GM21515 (cell line): ENCODE data around the gene AGAP1.
"Not testable (repeated sequence)": the region's sequence is repeated elsewhere in the genome, so short reads cannot be mapped to it uniquely, and the experiment has no call there.

Experiments used
- ATAC-seq: cut with Tn5 transposase; IDR thresholded peaks from one replicate; pipeline ENCODE4 v1.9.1; 2021; ENCODE audit not compliant: unreplicated experiment

The AGAP1 gene

DNA sequence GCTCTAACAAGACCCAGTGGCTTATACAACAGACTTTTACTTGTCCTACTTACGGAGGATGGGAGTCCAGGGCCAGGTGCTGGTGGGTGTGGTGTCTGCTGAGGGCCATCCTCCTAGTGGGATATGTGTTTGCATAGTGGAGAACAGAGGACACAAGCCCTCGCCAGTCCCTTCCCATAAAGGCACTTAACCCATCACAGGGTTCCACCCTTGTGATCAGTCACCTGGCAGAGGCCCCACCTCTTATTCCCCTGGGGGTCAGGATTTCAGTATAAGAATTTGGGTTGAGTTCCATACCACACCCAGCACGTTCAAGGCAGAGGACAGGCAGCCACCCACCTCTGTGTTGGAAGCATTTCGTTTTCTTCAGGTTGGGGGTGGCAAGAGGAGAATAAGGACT lies 259.0 kb downstream of the AGAP1 start:
- no peak for ATAC-seq

DNA sequence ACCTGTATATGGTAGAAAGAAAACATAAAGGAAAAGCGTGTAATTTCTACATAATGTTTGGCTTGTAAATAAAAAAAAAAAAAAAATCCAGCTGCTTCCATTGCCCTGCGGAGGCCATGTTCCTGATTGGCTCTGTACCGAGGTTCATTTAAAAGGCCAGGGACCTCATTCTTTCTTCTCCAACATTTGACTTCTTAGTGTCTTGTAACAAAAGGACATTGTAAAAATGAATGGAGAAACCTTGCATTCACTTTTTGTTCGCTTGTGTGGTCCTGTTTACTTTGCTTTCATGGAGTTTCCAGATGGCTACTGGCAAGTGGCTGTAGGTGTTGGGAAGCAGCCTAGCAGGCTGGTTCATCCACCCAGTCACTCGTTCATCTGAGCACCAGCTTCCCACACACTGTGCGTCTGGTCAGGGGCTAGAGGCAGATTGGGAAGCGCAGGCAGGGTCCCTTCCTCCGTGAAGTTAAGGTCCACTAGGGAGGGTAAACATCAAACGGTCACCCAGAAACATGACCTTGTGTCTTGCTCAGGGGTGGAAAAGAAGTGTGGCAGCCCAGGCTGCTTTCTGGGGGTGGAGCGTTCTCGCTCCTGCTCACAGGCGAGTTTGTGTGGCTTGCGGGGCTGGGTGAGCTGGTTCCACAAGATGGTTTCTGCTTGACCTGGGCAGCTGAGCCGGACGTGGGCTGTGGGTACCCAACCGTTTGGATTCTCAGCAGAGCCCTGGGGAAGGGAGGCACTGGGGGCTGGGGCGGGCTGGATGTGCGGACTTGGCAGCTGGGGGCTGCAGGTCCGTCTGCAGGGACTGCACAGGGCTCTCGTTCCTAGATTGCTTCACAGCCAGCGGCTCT lies 260.7 kb downstream of the AGAP1 start:
- no peak for ATAC-seq

DNA sequence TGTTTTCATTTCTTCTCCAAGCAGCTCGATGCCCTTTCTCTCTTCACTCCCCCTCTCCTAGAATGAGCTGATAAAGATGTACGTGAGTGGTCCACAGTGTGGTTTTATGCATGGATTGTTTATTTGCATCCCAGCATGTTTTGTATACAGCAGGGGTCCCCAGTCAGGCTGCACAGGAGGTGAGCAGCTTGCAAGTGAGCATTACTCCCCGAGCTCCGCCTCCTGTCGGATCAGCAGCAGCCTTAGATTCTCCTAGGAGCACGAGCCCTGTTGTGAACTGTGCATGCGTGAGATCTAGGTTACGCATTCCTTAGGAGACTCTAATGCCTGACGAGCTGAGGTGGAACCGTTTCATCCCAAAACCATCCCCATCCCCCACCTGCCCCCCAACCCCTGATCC lies 262.6 kb downstream of the AGAP1 start:
- ATAC-seq, result no peak

DNA sequence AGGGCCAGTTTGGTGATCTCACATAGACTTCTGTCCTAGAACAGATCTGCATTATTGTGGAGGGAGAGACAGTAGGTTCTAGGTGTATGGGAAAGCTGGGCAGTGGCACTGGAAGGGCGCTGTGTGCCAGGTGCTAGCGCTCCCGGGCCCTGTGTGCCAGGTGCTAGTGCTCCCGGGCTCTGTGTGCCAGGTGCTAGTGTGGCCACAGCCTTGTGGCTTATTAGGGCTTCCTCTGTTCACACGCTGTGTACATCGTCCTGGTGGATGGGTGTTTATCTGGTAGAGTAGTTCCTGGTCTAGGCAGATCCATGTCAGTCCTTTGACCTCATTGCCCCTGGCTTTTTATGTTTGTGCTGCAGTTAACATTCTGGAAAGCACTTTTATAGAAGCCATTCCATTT lies 263.4 kb downstream of the AGAP1 start:
- ATAC-seq, result no peak

DNA sequence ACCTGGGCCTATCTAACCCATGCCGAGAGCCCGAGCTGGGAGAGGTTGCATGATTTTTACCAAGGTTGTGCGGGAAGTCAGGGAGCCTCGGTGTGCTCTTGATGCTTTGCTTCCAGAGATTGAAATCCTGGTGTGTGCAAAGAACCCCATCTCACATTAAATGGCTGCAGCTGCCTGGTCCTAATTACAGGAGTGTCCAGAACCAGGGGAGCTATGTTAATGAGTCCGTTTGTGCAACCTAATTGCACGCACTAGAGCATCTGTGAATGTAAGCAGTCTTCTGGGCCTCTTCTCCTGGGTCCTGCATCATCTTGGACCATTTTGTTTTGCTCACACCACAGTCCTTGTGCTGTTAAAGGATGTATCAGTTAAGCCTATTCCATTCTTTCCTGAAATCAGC lies 263.8 kb downstream of the AGAP1 start:
- ATAC-seq, result no peak

DNA sequence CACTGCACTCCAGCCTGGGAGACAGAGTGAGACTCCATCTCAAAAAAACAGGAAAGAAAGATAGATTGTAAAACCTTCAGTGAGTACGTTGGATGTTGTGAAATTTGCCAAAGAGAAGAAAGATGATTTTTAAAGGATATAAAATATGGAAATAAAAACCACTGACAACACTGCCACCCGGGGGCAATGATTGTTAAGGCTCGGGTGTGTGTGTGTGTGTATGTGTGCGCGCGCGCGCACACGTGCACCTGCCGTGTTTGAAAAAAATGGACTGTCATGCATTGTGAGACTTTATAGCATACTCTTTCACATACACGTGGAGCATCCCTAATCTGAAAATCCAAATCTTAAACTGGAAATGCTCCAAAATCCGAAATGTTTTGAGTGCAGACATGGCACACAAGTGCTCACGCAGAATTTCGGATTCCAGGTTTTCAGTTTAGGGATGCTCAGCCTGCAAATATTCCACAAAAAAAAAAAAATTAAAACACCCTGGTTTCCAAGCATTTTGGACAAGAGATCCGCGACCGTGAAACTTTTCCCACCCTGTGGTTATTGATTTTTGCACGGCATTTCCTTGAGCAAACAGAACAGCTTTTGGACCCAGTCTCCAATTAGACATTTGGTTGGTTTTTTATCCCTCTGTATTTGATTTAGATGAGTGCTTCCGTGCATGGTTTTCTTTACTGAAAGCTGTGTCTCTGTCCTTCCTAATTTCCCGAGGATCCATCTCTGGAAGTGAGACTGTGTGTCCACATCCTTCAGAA lies 269.2 kb downstream of the AGAP1 start:
- ATAC-seq, result no peak

DNA sequence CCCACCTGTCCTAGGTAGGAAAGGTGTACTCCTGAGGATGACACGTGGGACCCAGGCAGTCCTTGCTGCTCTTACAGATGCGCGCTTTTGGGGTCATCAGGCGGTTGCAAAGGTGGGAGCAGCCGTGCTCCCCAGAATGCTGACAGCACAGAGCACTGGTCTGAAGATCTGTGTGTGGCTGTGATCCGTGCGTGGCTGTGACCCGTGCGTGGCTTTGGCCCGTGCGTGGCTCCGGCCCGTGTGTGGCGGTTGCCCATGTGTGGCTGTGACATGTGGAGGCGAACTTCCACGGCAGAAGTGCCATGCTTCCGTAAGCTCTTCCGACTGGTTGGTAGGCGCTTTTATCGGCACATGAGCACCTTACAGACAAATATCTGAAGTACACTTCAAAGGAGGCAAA lies 270.0 kb downstream of the AGAP1 start:
- no peak for ATAC-seq

DNA sequence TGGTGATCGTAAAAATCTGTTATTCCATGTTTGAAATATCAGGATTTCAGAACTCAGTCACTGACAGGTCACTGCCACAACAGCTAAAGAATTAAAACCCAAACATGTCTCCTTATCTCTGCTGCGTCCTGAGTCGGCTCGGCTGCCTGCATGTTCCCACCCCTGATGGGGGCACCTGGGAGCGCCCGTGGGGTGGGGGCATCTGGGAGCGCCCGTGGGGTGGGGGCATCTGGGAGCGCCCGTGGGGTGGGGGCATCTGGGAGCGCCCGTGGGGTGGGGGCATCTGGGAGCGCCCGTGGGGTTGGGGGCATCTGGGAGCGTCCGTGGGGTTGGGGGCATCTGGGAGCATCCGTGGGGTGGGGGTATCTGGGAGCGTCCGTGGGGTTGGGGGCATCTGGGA lies 270.6 kb downstream of the AGAP1 start:
- ATAC-seq, result not testable (repeated sequence)

DNA sequence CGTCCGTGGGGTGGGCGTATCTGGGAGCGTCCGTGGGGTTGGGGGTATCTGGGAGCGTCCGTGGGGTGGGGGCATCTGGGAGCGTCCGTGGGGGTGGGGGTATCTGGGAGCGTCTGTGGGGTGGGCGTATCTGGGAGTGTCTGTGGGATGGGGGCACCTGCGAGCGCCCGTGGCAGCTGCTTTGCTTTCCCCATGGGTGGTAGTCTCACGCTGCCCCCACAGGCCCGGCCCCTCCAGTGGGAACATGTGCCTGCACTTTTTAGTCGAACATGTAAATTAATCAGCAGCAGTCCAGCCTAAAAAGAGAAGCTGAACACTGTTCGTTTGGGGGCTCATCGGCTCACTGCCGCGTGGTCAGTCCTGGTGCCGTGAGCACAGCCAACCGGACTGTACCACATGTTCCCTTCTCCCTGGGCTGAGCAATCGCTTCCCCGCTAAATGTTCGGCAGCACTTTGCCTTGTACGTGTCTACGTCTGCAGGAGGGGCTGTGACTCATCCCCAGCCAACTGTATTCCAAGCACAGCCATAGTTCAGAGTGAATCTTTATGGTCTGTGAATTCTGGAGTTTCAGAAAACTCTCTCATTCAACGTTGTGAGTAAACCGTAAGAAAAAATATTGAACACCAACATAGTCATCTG lies 271.5 kb downstream of the AGAP1 start:
- no peak for ATAC-seq

DNA sequence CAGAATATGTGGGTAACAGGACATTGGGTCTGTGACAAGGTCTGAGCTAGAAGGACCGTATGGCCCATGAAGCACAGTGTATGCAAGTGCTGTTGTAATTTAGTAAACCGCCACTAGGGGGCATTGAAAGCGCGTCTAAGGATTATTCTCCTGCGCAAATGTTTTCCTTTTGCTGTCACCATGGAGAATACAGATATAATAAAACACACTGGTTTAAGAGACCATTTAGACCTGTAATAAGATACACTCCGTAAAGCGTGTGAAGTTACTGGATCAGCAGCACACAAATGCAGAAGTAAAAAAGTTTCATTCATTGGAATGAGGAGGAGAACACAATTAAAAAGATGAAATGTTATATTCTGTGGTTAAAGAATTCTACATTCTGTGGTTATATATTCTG lies 272.4 kb downstream of the AGAP1 start:
- peak; percentile 79 for ATAC-seq

DNA sequence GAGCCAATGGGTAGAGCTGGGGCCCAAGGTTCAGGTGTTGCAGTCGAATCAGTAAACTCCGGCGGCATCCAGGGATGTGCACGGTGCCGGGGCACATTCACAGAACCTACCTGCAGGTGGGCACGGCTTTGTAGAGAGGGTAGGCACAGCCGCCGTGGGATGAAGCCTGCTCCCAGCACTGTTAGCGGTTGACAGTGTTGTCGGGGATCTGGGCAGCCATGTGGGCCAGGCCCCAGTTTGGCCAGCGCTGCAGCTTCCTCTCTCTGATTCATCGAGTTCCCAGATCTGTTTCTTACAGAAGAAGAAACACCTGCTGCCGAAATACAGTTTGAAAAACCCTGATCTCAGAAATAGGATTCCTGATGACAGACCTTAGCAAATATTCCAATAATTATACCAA lies 274.8 kb downstream of the AGAP1 start:
- no peak for ATAC-seq

DNA sequence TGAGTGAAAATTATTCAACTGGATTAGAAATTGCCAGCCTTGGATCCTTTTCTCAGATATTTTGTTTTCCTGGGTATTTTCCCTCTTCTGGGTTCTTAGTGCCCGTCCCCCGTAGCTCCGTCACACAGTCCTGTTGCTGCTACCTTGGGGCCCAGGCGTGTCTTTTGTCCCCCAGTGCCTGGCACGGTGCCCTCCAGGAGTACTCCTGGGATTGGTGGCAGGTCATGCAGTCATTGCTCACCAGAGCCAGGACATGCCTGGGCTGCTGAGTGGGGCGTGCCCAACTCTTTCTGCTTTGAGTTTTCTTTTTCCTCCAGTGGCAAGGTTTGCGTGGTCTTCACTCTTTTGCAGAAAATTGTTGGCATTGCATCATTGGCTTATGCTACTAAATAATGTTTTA lies 275.2 kb downstream of the AGAP1 start:
- no peak for ATAC-seq

DNA sequence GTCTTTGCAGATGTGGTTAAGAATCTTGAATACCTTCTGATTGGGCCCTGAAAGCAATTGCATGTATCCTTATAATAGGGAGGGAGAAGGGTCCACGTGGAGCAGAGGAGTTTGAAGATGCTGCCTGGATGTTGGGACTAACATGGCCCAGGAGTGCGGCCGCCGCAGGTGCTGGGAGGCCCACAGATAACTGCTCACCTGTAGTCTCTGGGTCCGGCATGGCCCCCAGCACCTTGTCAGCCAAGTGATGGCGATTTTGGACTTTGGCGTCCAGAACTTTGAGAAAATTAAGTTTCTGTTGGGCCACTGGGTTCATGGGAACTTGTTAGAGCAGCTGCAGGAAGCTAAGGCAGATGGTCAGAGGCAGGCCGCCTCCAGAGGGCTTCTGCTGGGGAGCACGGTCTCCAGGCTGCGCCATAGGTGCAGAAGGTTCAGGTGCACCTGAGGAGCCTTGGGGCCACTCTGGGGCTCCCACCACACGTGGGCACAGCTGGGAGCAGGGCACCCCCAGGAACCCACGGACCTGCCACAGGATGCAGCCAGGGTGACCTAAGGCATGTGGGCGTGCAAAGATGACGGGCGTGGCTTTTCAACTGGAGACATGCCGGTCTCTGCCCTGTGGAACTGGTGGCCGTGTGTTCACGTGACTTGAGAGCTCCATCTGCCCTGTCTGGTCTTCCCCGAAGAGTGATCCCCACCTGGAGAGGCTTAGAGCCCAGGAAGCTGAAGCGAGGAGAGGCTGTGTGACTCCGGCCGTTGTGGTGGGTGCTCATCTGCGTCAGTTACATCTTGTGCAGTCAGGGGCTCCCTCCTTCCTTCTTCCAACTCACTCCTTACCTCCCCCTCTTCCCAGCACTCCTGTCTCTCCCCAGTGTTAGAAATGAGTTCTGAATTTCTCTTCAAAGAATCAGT lies 277.3 kb downstream of the AGAP1 start:
- no peak for ATAC-seq

DNA sequence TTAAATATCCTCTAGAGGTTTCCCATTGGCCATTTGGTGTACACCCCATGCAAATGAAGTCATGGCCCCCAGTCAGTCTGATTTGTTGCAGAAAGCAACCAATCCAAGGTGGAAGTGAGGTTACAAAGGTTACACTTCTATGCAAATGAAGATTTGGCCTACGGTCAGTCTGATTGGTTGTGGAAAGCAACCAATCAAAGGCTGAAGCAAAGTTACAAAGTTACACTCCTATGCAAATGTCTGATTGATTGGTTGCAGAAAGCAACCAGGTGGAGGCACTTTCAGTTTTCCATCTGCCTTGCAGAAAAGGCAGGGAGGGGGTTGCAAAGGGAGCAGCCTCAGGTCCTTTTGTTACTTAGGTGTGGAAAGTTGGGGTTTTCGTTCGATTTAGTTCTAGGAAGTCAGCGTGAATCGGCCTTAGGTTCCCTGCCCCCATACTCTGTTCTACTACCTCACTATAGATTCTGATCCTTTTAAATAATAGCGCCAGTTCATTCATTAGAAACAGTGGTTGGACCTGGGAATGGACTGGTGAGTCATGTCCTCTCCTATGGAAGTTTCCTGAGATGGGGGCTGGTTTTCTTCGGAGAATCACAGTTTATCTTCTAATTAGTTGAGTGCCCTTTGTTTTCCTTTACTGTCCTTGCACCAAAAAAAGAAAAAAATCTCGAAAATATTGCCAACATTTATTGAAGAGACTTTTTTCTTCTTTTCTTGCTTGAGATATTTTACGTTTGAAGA lies 279.5 kb downstream of the AGAP1 start:
- ATAC-seq, result no peak

DNA sequence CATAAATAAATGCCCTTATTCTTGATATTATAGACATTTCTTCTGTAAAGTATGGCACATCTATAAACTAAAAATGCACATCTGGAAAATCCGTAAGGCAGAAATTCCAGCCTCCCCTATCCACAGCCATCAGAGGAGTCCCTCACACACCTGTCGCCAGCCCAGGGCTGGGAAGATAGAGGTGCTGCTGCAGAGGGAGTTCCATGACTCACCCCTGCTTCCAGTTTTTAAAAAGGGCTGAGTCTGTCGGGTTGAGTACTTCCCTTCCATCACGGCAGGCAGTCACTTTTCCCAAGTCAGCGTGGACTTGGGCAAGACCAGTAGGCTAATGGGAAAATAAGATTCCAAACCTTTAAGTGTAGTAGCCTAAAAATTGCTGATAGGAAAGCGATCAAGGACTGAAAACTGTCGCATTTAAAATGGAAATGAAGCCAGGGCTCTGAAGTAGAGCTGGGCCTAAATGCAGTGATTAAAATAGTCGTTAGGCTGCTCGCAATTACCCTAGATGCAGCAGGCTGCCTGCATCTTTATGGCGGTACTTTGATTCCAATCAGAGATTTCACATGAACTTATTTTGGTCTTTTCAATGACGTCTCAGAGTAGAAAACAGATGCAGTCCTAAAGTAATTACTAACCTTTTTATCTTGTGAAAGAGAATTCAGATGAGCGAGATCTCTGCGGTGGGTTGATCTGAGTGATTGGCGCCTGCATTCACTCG lies 280.5 kb downstream of the AGAP1 start:
- no peak for ATAC-seq

DNA sequence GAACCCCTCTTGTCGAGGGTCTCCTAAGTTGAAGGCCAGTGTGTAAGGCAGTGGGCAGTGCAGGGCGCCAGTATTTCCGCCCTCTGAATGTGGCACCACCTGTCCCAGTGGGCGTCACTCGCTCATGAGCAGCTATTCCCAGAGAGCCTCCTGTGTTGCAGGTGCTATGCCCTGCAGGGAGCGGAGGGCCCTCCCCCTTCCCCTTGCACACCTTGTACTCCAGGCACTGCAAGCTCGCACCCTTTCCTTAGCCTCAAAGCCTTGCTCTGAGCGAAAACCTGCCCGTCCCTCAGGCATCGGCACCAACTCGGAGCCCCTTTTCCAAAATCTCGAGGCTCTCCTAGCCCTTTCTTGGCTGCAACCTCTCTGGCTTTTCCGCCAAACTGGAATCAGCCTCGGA lies 282.7 kb downstream of the AGAP1 start:
- no peak for ATAC-seq

DNA sequence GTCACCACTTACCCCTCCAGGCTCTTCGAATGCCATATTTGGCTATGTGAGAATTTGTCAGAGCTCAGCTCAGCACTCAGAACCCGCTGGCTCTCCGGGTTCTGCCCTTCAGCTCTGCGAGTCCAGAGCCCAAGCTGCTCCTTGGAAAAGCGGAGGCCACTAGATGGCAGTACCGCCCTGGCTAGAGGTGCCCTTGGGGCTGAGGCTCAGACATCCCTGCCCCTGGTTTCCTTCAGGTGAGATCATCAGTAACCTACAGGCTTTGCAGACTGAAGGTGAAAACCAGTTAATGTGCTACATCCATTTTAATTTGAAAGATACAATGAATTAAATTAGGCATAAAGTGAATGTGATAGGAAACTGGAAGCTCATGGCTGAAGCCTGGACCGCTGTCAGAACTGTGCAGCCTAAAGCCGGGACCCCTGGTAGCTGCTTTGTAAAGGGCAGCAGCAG lies 285.6 kb downstream of the AGAP1 start:
- no peak for ATAC-seq

DNA sequence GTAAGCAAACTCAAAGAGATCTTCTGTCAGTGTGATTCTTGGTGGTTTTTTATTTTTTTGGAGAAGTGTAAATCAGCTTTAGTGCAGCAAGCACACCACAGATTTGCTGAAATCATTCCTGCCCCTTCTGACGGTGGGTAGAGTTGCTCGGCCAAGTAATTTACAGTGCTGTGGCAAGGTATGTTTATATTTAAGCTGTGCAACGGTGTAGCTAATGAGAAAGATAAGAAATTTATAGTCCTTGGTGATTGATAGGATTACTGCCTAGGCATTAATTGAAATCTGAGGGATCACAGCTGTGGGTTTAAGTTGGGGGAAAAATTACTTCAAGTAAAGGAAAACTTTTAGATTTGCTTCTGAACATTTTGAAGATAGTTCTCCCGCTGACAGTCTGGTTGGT lies 286.6 kb downstream of the AGAP1 start:
- ATAC-seq, result no peak

DNA sequence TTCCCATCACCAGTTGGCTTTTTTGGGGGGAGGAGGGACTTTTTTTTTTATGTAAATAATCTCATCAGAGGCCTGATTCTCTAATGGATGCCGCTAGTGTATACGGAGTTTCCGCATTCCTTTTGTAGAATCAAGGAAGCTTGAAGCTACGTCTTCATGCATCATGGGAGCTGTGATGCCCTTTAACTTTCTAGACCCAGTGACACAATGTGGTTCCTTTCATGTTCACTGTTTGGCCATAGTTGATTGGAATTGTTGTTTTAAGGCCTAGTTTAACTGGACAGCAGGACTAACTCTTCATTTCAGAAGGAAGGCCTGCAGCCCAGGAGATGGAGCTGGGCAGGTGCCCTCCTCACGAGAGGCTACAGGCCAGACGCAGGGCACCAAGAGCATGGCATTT lies 287.9 kb downstream of the AGAP1 start:
- ATAC-seq, result no peak

DNA sequence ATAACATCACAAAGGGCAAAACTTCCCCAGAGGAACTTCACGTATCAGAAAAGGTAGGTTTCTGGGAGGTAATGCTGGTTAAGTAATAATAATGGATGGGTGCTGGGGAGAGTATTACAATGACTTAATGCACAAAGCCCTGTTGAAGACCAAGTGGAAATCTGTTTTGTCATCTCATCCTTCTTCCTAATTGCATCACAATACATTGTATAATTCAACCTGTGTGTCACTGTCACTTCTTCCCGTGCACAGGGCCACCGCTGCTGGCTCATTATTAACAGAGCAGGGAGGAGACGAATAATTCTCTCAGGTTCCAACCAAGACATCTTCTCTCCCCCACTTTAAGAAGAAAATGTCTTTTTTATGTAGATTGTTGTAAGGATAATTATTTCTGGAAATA lies 290.9 kb downstream of the AGAP1 start:
- no peak for ATAC-seq
